Nephron (organoid): ENCODE results near the gene VPS16.

Source experiments
- H3K27ac Mint-ChIP-seq, 3 experiments: 2 replicates each; pipeline ENCODE4 v1.8.0; 2020; ENCODE audit warnings: mixed read lengths in 3 of 3, mild to moderate bottlenecking in 2 of 3, moderate library complexity in 1 of 3
- H3K27me3 Mint-ChIP-seq: 2 replicates; pipeline ENCODE4 v1.8.0; 2021; ENCODE audit warnings: low read depth, mild to moderate bottlenecking, moderate library complexity, mixed read lengths
- H3K36me3 Mint-ChIP-seq: 2 replicates; pipeline ENCODE4 v1.8.0; 2020; ENCODE audit warnings: low read depth, mixed read lengths
- H3K4me1 Mint-ChIP-seq: 2 replicates; pipeline ENCODE4 v1.8.0; 2020; ENCODE audit warnings: mixed read lengths
- H3K4me3 Mint-ChIP-seq, 3 experiments: 2 replicates each; pipeline ENCODE4 v1.8.0; 2020; ENCODE audit warnings: mild to moderate bottlenecking in 3 of 3, mixed read lengths in 3 of 3, moderate library complexity in 2 of 3
- H3K9me3 Mint-ChIP-seq: 2 replicates; pipeline ENCODE4 v1.8.0; 2020; ENCODE audit warnings: mixed read lengths
- CTCF ChIP-seq, 3 experiments: fragments of 200-600 bp; sonication (generic); IDR thresholded peaks; one replicate each; pipeline ENCODE4 v1.5.0; 2021; ENCODE audit warnings: antibody characterized with exemption in 3 of 3; ENCODE audit not compliant: unreplicated experiment in 3 of 3

The VPS16 gene

GRCh38 chr20:2878515-2878914, 38.0 kb downstream of the VPS16 start:
- Mint-ChIP-seq H3K4me3 (no peak overlapping the region), H3K9me3 (no peaks in the 10 kb centered on the region), H3K27ac (no peak overlapping the region), H3K27me3 (no peaks in the 10 kb centered on the region), H3K36me3 (peaks cover 11% of the 10 kb centered on the region), H3K4me1 (peaks cover 33% of the 10 kb centered on the region)
- TF ChIP-seq CTCF (IDR thresholded peaks at IDR 0.05; ENCODE audit: unreplicated experiment in 3 of 3), result no peak

GRCh38 chr20:2879146-2879545, 38.6 kb downstream of the VPS16 start:
- H3K4me3 Mint-ChIP-seq, result no peak overlapping the region
- H3K9me3 Mint-ChIP-seq, result no peaks in the 10 kb centered on the region
- no peaks in the 10 kb centered on the region for H3K27me3 Mint-ChIP-seq
- peaks cover 15% of the 10 kb centered on the region for H3K36me3 Mint-ChIP-seq
- peaks cover 39% of the 10 kb centered on the region for H3K4me1 Mint-ChIP-seq
- no peak for TF ChIP-seq CTCF (IDR thresholded peaks at IDR 0.05; ENCODE audit: unreplicated experiment in 3 of 3)
- H3K27ac Mint-ChIP-seq, result no peak overlapping the region

- no peaks in the 10 kb centered on the region for H3K27me3 Mint-ChIP-seq
- H3K9me3 Mint-ChIP-seq, result no peaks in the 10 kb centered on the region
- peaks cover 31% of the 10 kb centered on the region for H3K4me1 Mint-ChIP-seq
- peaks cover 18% of the 10 kb centered on the region for H3K36me3 Mint-ChIP-seq
- no peak for TF ChIP-seq CTCF (IDR thresholded peaks at IDR 0.05; ENCODE audit: unreplicated experiment in 3 of 3)
- no peak overlapping the region for H3K4me3 Mint-ChIP-seq
- H3K27ac Mint-ChIP-seq, result no peak overlapping the region
Measured at GRCh38 chr20:2880650-2881049, 40.1 kb downstream of the VPS16 start.

- TF ChIP-seq CTCF (IDR thresholded peaks at IDR 0.05; ENCODE audit: unreplicated experiment in 3 of 3), result no peak
- Mint-ChIP-seq H3K9me3 (no peaks in the 10 kb centered on the region), H3K27ac (no peak overlapping the region), H3K36me3 (peaks cover 7% of the 10 kb centered on the region), H3K4me1 (peaks cover 13% of the 10 kb centered on the region), H3K27me3 (no peaks in the 10 kb centered on the region), H3K4me3 (no peak overlapping the region)
Measured at GRCh38 chr20:2883726-2884637, 43.4 kb downstream of the VPS16 start.

- peaks cover 22% of the 10 kb centered on the region for H3K4me1 Mint-ChIP-seq
- TF ChIP-seq CTCF (IDR thresholded peaks at IDR 0.05; ENCODE audit: unreplicated experiment in 3 of 3), result no peak
- no peak overlapping the region for H3K4me3 Mint-ChIP-seq
- no peaks in the 10 kb centered on the region for H3K27me3 Mint-ChIP-seq
- peaks cover 12% of the 10 kb centered on the region for H3K36me3 Mint-ChIP-seq
- no peaks in the 10 kb centered on the region for H3K9me3 Mint-ChIP-seq
- H3K27ac Mint-ChIP-seq, result no peak overlapping the region
Measured at GRCh38 chr20:2887715-2888114, 47.2 kb downstream of the VPS16 start.
